ENCODE results near the gene LIPC. TPM values are rescaled to one million over a fixed set of nuclear protein-coding genes. Genes with fewer than 3 reads are reported as not detected.

The LIPC gene
- total RNA-seq, 4 donors from 2014 or later: 0.48 to 8.2 (median 2.6) TPM; not detected in 1

- no peak for DNase-seq
- Histone ChIP-seq H3K27ac (peak overlapping the region; percentile 62 to 78 (median 68)), H3K9me3 (no peaks in the 10 kb centered on the region), H3K36me3 (no peaks in the 10 kb centered on the region), H3K27me3 (no peaks in the 10 kb centered on the region), H3K4me1 (peaks cover 5 to 25% (median 14%) of the 10 kb centered on the region in 4 donors), H3K4me3 (no peak overlapping the region)
- no peak for TF ChIP-seq POLR2A (IDR thresholded peaks at IDR 0.05)
- in situ Hi-C loops (cut with MboI; ENCODE audit: low pct_ligation_motif_present in 1 of 4, low pct_unique_long_range_greater_than_20kb in 1 of 4, low sequenced_read_pairs in 3 of 4) (no loop called here), intact Hi-C loops (cut with DNase I; ENCODE audit: low total_unique reads) (no loop called here)
- 72 to 74% methylated on average over 8 to 10 of the region's 10 CpGs for WGBS, 2 donors (ENCODE audit: low coverage in 1 of 2)
Observed at GRCh38 chr15:58551084-58551763, 119.4 kb downstream of the LIPC start.

GRCh38 chr15:58551764-58552504 lies 120.1 kb downstream of the LIPC start:
- intact Hi-C loops (cut with DNase I; ENCODE audit: low total_unique reads) (no loop called here), in situ Hi-C loops (cut with MboI; ENCODE audit: low pct_ligation_motif_present in 1 of 4, low pct_unique_long_range_greater_than_20kb in 1 of 4, low sequenced_read_pairs in 3 of 4) (no loop called here)
- 50 to 83% methylated on average over 3 to 23 of the region's 23 CpGs for WGBS, 2 donors (ENCODE audit: low coverage in 1 of 2)
- H3K27me3 ChIP-seq: no peaks in the 10 kb centered on the region
- H3K9me3 ChIP-seq: no peaks in the 10 kb centered on the region
- TF ChIP-seq POLR2AphosphoS5 (IDR thresholded peaks at IDR 0.05) (peak in 2 of 3 donors; percentile 12 to 24), EP300 (IDR thresholded peaks at IDR 0.05; ENCODE audit: low read depth) (no peak), CTCF (IDR thresholded peaks at IDR 0.05) (no peak), POLR2A (IDR thresholded peaks at IDR 0.05) (peak; percentile 65)
- DNase-seq: peak; percentile 82
- peak overlapping the region; percentile 62 to 78 (median 68) for H3K27ac ChIP-seq
- H3K36me3 ChIP-seq: no peaks in the 10 kb centered on the region
- peaks cover 5 to 25% (median 14%) of the 10 kb centered on the region in 4 donors for H3K4me1 ChIP-seq
- H3K4me3 ChIP-seq: no peak overlapping the region

DNA sequence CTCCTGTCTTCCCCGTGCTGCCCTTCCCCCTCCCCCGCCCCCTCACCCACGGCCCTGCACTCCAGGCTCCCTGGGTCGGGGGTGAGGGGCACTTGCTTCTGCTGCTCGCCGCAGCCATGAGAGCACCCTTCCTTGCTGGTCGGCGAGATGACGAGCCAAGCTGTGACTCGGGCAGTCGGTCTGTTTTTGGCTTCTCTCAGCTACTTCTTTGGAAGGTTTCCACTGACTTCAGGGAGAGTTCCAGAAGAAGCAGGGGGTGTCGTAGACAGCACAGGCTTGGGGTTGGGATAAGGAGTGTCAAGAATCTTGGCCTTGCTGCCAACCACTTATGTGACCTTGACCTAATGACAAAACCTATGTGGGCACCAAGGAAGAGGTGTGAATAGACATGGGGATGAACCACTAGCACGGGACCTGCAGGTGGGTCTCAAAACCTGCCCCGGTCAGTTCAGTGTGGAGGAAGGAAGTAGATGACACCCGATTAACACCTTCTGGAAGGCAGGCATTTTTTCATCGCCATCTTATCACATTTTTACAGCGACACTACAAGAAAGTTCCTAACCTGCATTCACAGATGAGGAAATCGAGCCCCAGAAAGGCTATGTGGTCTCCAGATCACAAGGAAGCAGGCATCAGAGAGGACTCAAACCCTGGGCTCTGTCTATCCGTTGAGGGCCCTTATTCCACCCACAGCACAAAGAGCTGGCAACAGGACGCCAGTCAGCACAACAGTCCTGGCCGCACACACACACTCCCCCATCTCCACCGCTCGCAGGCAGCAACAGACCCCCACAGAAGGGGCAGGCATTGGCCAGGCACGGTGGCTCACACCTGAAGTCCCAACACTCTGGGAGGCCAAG lies 120.9 kb downstream of the LIPC start:
- peak overlapping the region; percentile 62 to 78 (median 68) for H3K27ac ChIP-seq
- H3K36me3 ChIP-seq: no peaks in the 10 kb centered on the region
- H3K4me1 ChIP-seq: peaks cover 5 to 25% (median 14%) of the 10 kb centered on the region in 4 donors
- no peaks in the 10 kb centered on the region for H3K27me3 ChIP-seq
- DNase-seq: no peak
- in situ Hi-C loops (cut with MboI; ENCODE audit: low pct_ligation_motif_present in 1 of 4, low pct_unique_long_range_greater_than_20kb in 1 of 4, low sequenced_read_pairs in 3 of 4) (no loop called here), intact Hi-C loops (cut with DNase I; ENCODE audit: low total_unique reads) (no loop called here)
- no peak for TF ChIP-seq CTCF (IDR thresholded peaks at IDR 0.05)
- no peak for TF ChIP-seq POLR2AphosphoS5 (IDR thresholded peaks at IDR 0.05)
- no peak for TF ChIP-seq EP300 (IDR thresholded peaks at IDR 0.05; ENCODE audit: low read depth)
- TF ChIP-seq POLR2A (IDR thresholded peaks at IDR 0.05): no peak
- 79 to 89% methylated on average over 10 to 24 of the region's 24 CpGs for WGBS, 2 donors (ENCODE audit: low coverage in 1 of 2)
- no peak overlapping the region for H3K4me3 ChIP-seq
- no peaks in the 10 kb centered on the region for H3K9me3 ChIP-seq

- Histone ChIP-seq H3K9me3 (no peaks in the 10 kb centered on the region), H3K4me1 (peaks cover 5 to 25% (median 14%) of the 10 kb centered on the region in 4 donors), H3K36me3 (no peaks in the 10 kb centered on the region), H3K27me3 (no peaks in the 10 kb centered on the region), H3K4me3 (no peak overlapping the region), H3K27ac (no peak overlapping the region)
- no peak for DNase-seq
- WGBS, 2 donors (ENCODE audit: low coverage in 1 of 2): 89 to 96% methylated on average over 7 to 10 of the region's 10 CpGs
- in situ Hi-C loops (cut with MboI; ENCODE audit: low pct_ligation_motif_present in 1 of 4, low pct_unique_long_range_greater_than_20kb in 1 of 4, low sequenced_read_pairs in 3 of 4) (no loop called here), intact Hi-C loops (cut with DNase I; ENCODE audit: low total_unique reads) (no loop called here)
- TF ChIP-seq POLR2AphosphoS5 (IDR thresholded peaks at IDR 0.05) (no peak), POLR2A (IDR thresholded peaks at IDR 0.05) (no peak), CTCF (IDR thresholded peaks at IDR 0.05) (no peak), EP300 (IDR thresholded peaks at IDR 0.05; ENCODE audit: low read depth) (no peak)
Observed at GRCh38 chr15:58553365-58553918, 121.7 kb downstream of the LIPC start.
